Keratinocyte (primary cell): ENCODE measurements around the gene PGAP1. TPM values are rescaled to one million over a fixed set of nuclear protein-coding genes. Genes with fewer than 3 reads are reported as not detected.

Experiments
- DNase-seq: peaks from one replicate; pipeline ENCODE4 v3.0.0-alpha.2; 2011; ENCODE audit warnings: low read depth, missing footprints, low spot score
- FAIRE-seq: peaks from 2 replicates; lab custom pipeline; 2011; peaks lifted over from hg19 to GRCh38; lab: Jason Lieb, UNC
- H2AFZ ChIP-seq: 2 replicates; pipeline ENCODE4 v1.6.0; 2012; ENCODE audit warnings: low read length, control low read depth, inconsistent platforms; ENCODE audit not compliant: control insufficient read depth
- H3K27ac ChIP-seq: 2 replicates; pipeline ENCODE4 v1.5.1; 2011; ENCODE audit warnings: low read length; ENCODE audit not compliant: control insufficient read depth, insufficient read depth
- H3K27me3 ChIP-seq: 3 replicates; pipeline ENCODE4 v1.6.0; 2011; ENCODE audit warnings: low read length; ENCODE audit not compliant: control insufficient read depth, insufficient read depth; ENCODE audit errors: extremely low read depth
- H3K36me3 ChIP-seq, 2 experiments: 2 replicates in 1 of 2; 3 replicates in 1 of 2; pipeline ENCODE4 v1.5.1; 2011; ENCODE audit warnings: low read length in 2 of 2, mild to moderate bottlenecking in 1 of 2; ENCODE audit not compliant: control insufficient read depth in 2 of 2, insufficient read depth in 2 of 2; ENCODE audit errors: extremely low read depth in 1 of 2
- H3K4me1 ChIP-seq: 3 replicates; pipeline ENCODE4 v1.5.1; 2011; ENCODE audit warnings: low read length; ENCODE audit not compliant: control insufficient read depth, insufficient read depth; ENCODE audit errors: extremely low read depth
- H3K4me2 ChIP-seq: 3 replicates; pipeline ENCODE4 v1.6.0; 2011; ENCODE audit warnings: low read depth, low read length; ENCODE audit not compliant: control insufficient read depth, insufficient read depth; ENCODE audit errors: extremely low read depth
- H3K4me3 ChIP-seq, 3 experiments: fragments of 200-600 bp in 1 of 3; sonication (generic) in 1 of 3; 2 replicates in 2 of 3; 3 replicates in 1 of 3; pipeline ENCODE4 v1.5.1; 2011 to 2016; ENCODE audit warnings: low read length in 3 of 3, mild to moderate bottlenecking in 3 of 3, control low read depth in 2 of 3, inconsistent platforms in 1 of 3, low read depth in 1 of 3, mixed read lengths in 1 of 3, mixed run types in 1 of 3, moderate library complexity in 1 of 3; ENCODE audit not compliant: control insufficient read depth in 2 of 3, insufficient read depth in 2 of 3; ENCODE audit errors: extremely low read depth in 1 of 3
- H3K79me2 ChIP-seq: 2 replicates; pipeline ENCODE4 v1.6.0; 2012; ENCODE audit warnings: low read length; ENCODE audit not compliant: control insufficient read depth, insufficient read depth
- H3K9ac ChIP-seq: 3 replicates; pipeline ENCODE4 v1.6.0; 2011; ENCODE audit warnings: low read length; ENCODE audit not compliant: control insufficient read depth, insufficient read depth; ENCODE audit errors: extremely low read depth
- H3K9me1 ChIP-seq: 3 replicates; pipeline ENCODE4 v1.6.0; 2011; ENCODE audit warnings: low read length; ENCODE audit not compliant: control insufficient read depth, insufficient read depth; ENCODE audit errors: extremely low read depth
- H3K9me3 ChIP-seq: 2 replicates; pipeline ENCODE4 v1.5.1; 2012; ENCODE audit warnings: low read depth, low read length; ENCODE audit not compliant: control insufficient read depth
- H4K20me1 ChIP-seq: 3 replicates; pipeline ENCODE4 v1.6.0; 2011; ENCODE audit warnings: low read length; ENCODE audit not compliant: control insufficient read depth, insufficient read depth; ENCODE audit errors: extremely low read depth
- CTCF ChIP-seq, 3 experiments: IDR thresholded peaks in 1 of 3; conservative IDR thresholded peaks in 1 of 3; optimal IDR thresholded peaks in 1 of 3; 2 replicates in 2 of 3; 3 replicates in 1 of 3; pipeline versions ENCODE3 to v1.5.1; 2011; ENCODE audit warnings: low read length in 3 of 3, mild to moderate bottlenecking in 3 of 3, moderate library complexity in 2 of 3, control low read depth in 1 of 3, inconsistent platforms in 1 of 3; ENCODE audit not compliant: insufficient read depth in 2 of 3; ENCODE audit errors: extremely low read depth in 1 of 3
- EZH2 ChIP-seq: IDR thresholded peaks from one replicate; pipeline ENCODE4 v1.6.1; 2012; ENCODE audit warnings: inconsistent platforms, mild to moderate bottlenecking, low read length, moderate library complexity
- dilution Hi-C: fragments of 300-500 bp; cut with MboI; formaldehyde crosslinking; loops from one replicate; pipeline ENCODE4 v1.7.0; 2020; ENCODE audit warnings: low sequenced_read_pairs; ENCODE audit not compliant: extremely low pct_ligation_motif_present
- polyA plus RNA-seq, 5 experiments: library from polyadenylated mRNA; depleted of rRNA in 3 of 5; stranded (reverse) in 3 of 5; stranded (forward) in 1 of 5; unstranded in 1 of 5; fragments of >200 nt; gene quantifications; 1 replicate in 1 of 5; 2 replicates in 3 of 5; 3 replicates in 1 of 5; pipeline versions ENCODE4 v1.2.1 to v1.2.3, GENCODE V29; 2011 to 2012; ENCODE audit warnings: missing spikeins in 2 of 5, low read depth in 1 of 5, low replicate concordance in 1 of 5

Gene PGAP1
- polyA plus RNA-seq, 1 donor (not counting 4 experiments of a cell fraction or from before 2014, with no cell fraction given), result 7.1 TPM

GRCh38 chr2:196965651-196966050 is 39.1 kb upstream of the PGAP1 start:
- Histone ChIP-seq H3K4me3 (no peak overlapping the region), H3K79me2 (no peaks in the 10 kb centered on the region), H3K27me3 (no peaks in the 10 kb centered on the region), H2AFZ (no peak overlapping the region), H3K9ac (no peak overlapping the region), H3K4me2 (no peak overlapping the region), H3K36me3 (no peaks in the 10 kb centered on the region), H4K20me1 (no peaks in the 10 kb centered on the region), H3K9me3 (no peaks in the 10 kb centered on the region), H3K27ac (no peak overlapping the region), H3K4me1 (peaks cover 16% of the 10 kb centered on the region), H3K9me1 (no peaks in the 10 kb centered on the region)
- dilution Hi-C loops, result no loop called here
- no peak for DNase-seq
- no peak for FAIRE-seq
- TF ChIP-seq EZH2, result no peak
- TF ChIP-seq CTCF (optimal IDR thresholded peaks at IDR 0.05 in 1 of 3, IDR thresholded peaks at IDR 0.05 in 1 of 3, conservative IDR thresholded peaks at IDR 0.05 in 1 of 3; ENCODE audit: extremely low read depth in 1 of 3, insufficient read depth in 2 of 3, low read length in 3 of 3), result no peak

GRCh38 chr2:196963961-196964360 is 37.5 kb upstream of the PGAP1 start:
- no peak for DNase-seq
- Histone ChIP-seq H3K4me3 (no peak overlapping the region), H3K27me3 (no peaks in the 10 kb centered on the region), H3K79me2 (no peaks in the 10 kb centered on the region), H3K27ac (no peak overlapping the region), H3K9ac (no peak overlapping the region), H3K4me2 (no peak overlapping the region), H3K9me1 (no peaks in the 10 kb centered on the region), H2AFZ (no peak overlapping the region), H3K36me3 (no peaks in the 10 kb centered on the region), H3K4me1 (peaks cover 16% of the 10 kb centered on the region), H4K20me1 (no peaks in the 10 kb centered on the region), H3K9me3 (no peaks in the 10 kb centered on the region)
- peak; percentile 5 for FAIRE-seq
- no peak for TF ChIP-seq EZH2
- dilution Hi-C loops, result no loop called here

- H2AFZ ChIP-seq, result no peak overlapping the region
These were observed 36.5 kb upstream of the PGAP1 start for GRCh38 chr2:196963043-196963442.

More at GRCh38 chr2:196963043-196963442, 36.5 kb upstream of the PGAP1 start:
- TF ChIP-seq EZH2, result no peak
- no peak for TF ChIP-seq CTCF (optimal IDR thresholded peaks at IDR 0.05 in 1 of 3, IDR thresholded peaks at IDR 0.05 in 1 of 3, conservative IDR thresholded peaks at IDR 0.05 in 1 of 3; ENCODE audit: extremely low read depth in 1 of 3, insufficient read depth in 2 of 3, low read length in 3 of 3)
- H3K27ac ChIP-seq, result no peak overlapping the region
- no peaks in the 10 kb centered on the region for H3K9me1 ChIP-seq
- H4K20me1 ChIP-seq, result no peaks in the 10 kb centered on the region
- H3K4me3 ChIP-seq, result no peak overlapping the region
- DNase-seq (no peak), FAIRE-seq (peak; percentile 74)
- no peaks in the 10 kb centered on the region for H3K36me3 ChIP-seq
- H3K4me1 ChIP-seq, result peaks cover 16% of the 10 kb centered on the region
- H3K27me3 ChIP-seq, result no peaks in the 10 kb centered on the region
- H3K9me3 ChIP-seq, result no peaks in the 10 kb centered on the region
- dilution Hi-C loops, result no loop called here
- H3K4me2 ChIP-seq, result no peak overlapping the region
- no peak overlapping the region for H3K9ac ChIP-seq
- H3K79me2 ChIP-seq, result no peaks in the 10 kb centered on the region
